GM19023 (cell line): Measurements from ENCODE around the gene HDAC7.

Source experiments
- ATAC-seq: cut with Tn5 transposase; IDR thresholded peaks from one replicate; pipeline ENCODE4 v1.9.1; 2021; ENCODE audit warnings: mild to moderate bottlenecking, moderate library complexity; ENCODE audit not compliant: unreplicated experiment

The HDAC7 gene

GRCh38 chr12:47735649-47736048 lies 84.1 kb downstream of the HDAC7 start:
- no peak for ATAC-seq

- no peak for ATAC-seq
Observed at GRCh38 chr12:47734725-47735480, 84.8 kb downstream of the HDAC7 start.

GRCh38 chr12:47733142-47733541 lies 86.6 kb downstream of the HDAC7 start:
- ATAC-seq, result no peak
